ENCODE measurements around the gene SH3RF3. TPM values are rescaled to one million over a fixed set of nuclear protein-coding genes. Genes with fewer than 3 reads are reported as not detected.

The SH3RF3 gene
- total and polyA plus RNA-seq, 2 of the 13 experiments (the other 11 are each of a cell fraction or from before 2014, with no cell fraction given), result 0.04 TPM; not detected in 1

DNA sequence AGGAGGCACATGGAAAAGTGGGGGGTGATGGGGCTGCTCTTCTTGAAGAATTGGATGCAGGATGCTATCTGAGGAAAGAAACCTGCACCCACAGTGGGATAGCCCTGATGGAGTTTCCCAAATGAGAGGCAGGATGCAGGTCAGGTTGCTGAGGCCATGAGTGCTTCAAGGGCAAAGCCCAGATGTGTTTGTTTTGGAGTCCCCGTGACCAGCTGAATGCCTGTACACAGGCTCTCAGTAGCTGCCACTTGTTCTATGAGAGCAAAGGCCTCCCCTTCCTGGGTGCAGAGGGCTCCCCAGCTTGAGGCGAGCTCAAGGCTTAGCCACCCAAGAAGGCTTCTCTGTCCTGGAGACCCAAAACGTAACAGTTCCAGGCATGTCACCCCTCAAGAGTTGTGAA lies 292.1 kb downstream of the SH3RF3 start:
- POLR2A ChIA-PET, result no interaction called here
- no peak overlapping the region for H3K27ac ChIP-seq (ENCODE audit: extremely low read length, insufficient read depth, low read length)
- in situ Hi-C loops (cut with HindIII; ENCODE audit: extremely low pct_ligation_motif_present, low pct_unique_long_range_greater_than_20kb), result no loop called here
- H3K27me3 ChIP-seq (ENCODE audit: control insufficient read depth in 1 of 2, insufficient read depth in 2 of 2, low read length in 2 of 2), result peaks cover 1 to 9% of the 10 kb centered on the region in 2 experiments; a peak in 3 of 5 replicates
- no peaks in the 10 kb centered on the region for H3K36me3 ChIP-seq (replicated peaks in 1 of 2; ENCODE audit: control insufficient read depth in 1 of 2, insufficient read depth in 2 of 2, low read length in 2 of 2)
- BruUV-seq (replicated peaks), result no TSS peak
- no peak overlapping the region for H3K4me2 ChIP-seq (ENCODE audit: low read depth, low read length)
- H4K20me1 ChIP-seq (ENCODE audit: insufficient read depth, low read length), result no peaks in the 10 kb centered on the region
- H3K79me2 ChIP-seq (ENCODE audit: insufficient read depth, low read length), result no peaks in the 10 kb centered on the region
- FAIRE-seq, result no peak
- intact Hi-C loops (cut with micrococcal nuclease; ENCODE audit: unreplicated experiment), result no loop called here
- H3K4me1 ChIP-seq (ENCODE audit: insufficient read depth, low read length), result peaks cover 9% of the 10 kb centered on the region; the same call in 1 of the 2 replicates
- no peak overlapping the region for H2AFZ ChIP-seq (ENCODE audit: low read length)
- no peak overlapping the region for H3K4me3 ChIP-seq (replicated peaks in 1 of 3; ENCODE audit: insufficient read depth in 1 of 3, low read depth in 2 of 3, low read length in 3 of 3)
- CTCF ChIA-PET (ENCODE audit: low intra/inter-chr PET ratio, low total read pairs), result no interaction called here
- H3K9me3 ChIP-seq (ENCODE audit: low read length), result no peaks in the 10 kb centered on the region
- H3K9ac ChIP-seq (ENCODE audit: insufficient read depth, low read depth, low read length), result no peak overlapping the region
- WGBS (ENCODE audit: low lambda C conversion rate), result 21% methylated on average over 2 of the region's 3 CpGs
- no peak for DNase-seq (ENCODE audit: low spot score)
- ATAC-seq, result peak; percentile 76
- TF ChIP-seq FOXA1 (IDR thresholded peaks at IDR 0.05) (no peak), FOXA1 (CRISPR knock-in tag; IDR thresholded peaks at IDR 0.05) (0 out of 2 replicates have a peak, but pooled peaks have one; percentile 11), ZZZ3 (CRISPR knock-in tag; IDR thresholded peaks at IDR 0.05; ENCODE audit: borderline replicate concordance) (no peak), HNF4A (CRISPR knock-in tag; IDR thresholded peaks at IDR 0.05) (peak; percentile 25; the same call in 1 of the 2 replicates)
- TF ChIP-seq, protein P1, sequence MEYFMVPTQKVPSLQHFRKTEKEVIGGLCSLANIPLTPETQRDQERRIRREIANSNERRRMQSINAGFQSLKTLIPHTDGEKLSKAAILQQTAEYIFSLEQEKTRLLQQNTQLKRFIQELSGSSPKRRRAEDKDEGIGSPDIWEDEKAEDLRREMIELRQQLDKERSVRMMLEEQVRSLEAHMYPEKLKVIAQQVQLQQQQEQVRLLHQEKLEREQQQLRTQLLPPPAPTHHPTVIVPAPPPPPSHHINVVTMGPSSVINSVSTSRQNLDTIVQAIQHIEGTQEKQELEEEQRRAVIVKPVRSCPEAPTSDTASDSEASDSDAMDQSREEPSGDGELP (IDR thresholded peaks at IDR 0.05; ENCODE audit: borderline replicate concordance, low read depth), result peak; percentile 22; the same call in 1 of the 2 replicates

- BruUV-seq (replicated peaks), result no TSS peak
- ATAC-seq (no peak), DNase-seq (ENCODE audit: low spot score) (no peak), FAIRE-seq (no peak)
- no peaks in the 10 kb centered on the region for H3K9me3 ChIP-seq (ENCODE audit: low read length)
- no peak for TF ChIP-seq ZNF839 (CRISPR knock-in tag; IDR thresholded peaks at IDR 0.05; ENCODE audit: borderline replicate concordance)
- TF ChIP-seq ZNF614 (CRISPR knock-in tag; IDR thresholded peaks at IDR 0.05; ENCODE audit: borderline replicate concordance), result no peak
- no peak for TF ChIP-seq ZNF616 (CRISPR knock-in tag; IDR thresholded peaks at IDR 0.05; ENCODE audit: low read depth)
- TF ChIP-seq ZBTB10 (CRISPR knock-in tag; IDR thresholded peaks at IDR 0.05; ENCODE audit: borderline replicate concordance), result no peak
- TF ChIP-seq RNF2 (conservative IDR thresholded peaks at IDR 0.05; ENCODE audit: low read depth), result no peak
- TF ChIP-seq, protein P2, sequence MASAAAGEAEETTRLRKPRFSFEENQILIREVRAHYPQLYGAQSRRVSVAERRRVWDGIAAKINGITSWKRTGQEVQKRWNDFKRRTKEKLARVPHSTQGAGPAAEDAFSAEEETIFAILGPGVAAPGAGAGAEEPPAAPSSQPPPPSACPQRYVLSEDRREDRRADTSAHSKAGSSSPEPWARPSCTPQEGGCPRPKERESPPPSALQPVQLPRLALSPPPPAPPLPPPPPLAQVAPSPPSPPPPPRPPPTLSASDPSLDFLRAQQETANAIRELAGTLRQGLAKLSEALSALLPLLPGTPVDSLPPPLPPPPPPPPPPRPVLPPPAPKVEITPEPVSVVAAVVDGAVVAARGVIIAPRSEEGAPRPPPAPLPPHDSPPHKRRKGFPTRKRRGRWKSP (CRISPR knock-in tag; IDR thresholded peaks at IDR 0.05), result no peak
- TF ChIP-seq GPN1 (CRISPR knock-in tag; IDR thresholded peaks at IDR 0.05; ENCODE audit: borderline replicate concordance), result no peak
- TF ChIP-seq MTA1 (CRISPR knock-in tag; IDR thresholded peaks at IDR 0.05; ENCODE audit: borderline replicate concordance), result no peak
- no peak for TF ChIP-seq GFI1 (CRISPR knock-in tag; IDR thresholded peaks at IDR 0.05; ENCODE audit: borderline replicate concordance)
- TF ChIP-seq BORCS8-MEF2B (CRISPR knock-in tag; IDR thresholded peaks at IDR 0.05), result no peak
- no peak overlapping the region for H3K4me3 ChIP-seq (replicated peaks in 1 of 3; ENCODE audit: insufficient read depth in 1 of 3, low read depth in 2 of 3, low read length in 3 of 3)
- 52% methylated on average over 3 of the region's 3 CpGs for WGBS (ENCODE audit: low lambda C conversion rate)
- ChIA-PET POLR2A (no interaction called here), CTCF (ENCODE audit: low intra/inter-chr PET ratio, low total read pairs) (no interaction called here)
- no peaks in the 10 kb centered on the region for H3K79me2 ChIP-seq (ENCODE audit: insufficient read depth, low read length)
- intact Hi-C loops (cut with micrococcal nuclease; ENCODE audit: unreplicated experiment) (no loop called here), in situ Hi-C loops (cut with HindIII; ENCODE audit: extremely low pct_ligation_motif_present, low pct_unique_long_range_greater_than_20kb) (no loop called here)
- peaks cover 9% of the 10 kb centered on the region; the same call in 1 of the 2 replicates for H3K4me1 ChIP-seq (ENCODE audit: insufficient read depth, low read length)
- H3K27me3 ChIP-seq (ENCODE audit: control insufficient read depth in 1 of 2, insufficient read depth in 2 of 2, low read length in 2 of 2), result peaks cover 1 to 9% of the 10 kb centered on the region in 2 experiments; a peak in 3 of 5 replicates
- H3K36me3 ChIP-seq (replicated peaks in 1 of 2; ENCODE audit: control insufficient read depth in 1 of 2, insufficient read depth in 2 of 2, low read length in 2 of 2), result no peaks in the 10 kb centered on the region
- H3K9ac ChIP-seq (ENCODE audit: insufficient read depth, low read depth, low read length), result no peak overlapping the region
- H3K4me2 ChIP-seq (ENCODE audit: low read depth, low read length), result no peak overlapping the region
- H4K20me1 ChIP-seq (ENCODE audit: insufficient read depth, low read length), result no peaks in the 10 kb centered on the region
- H3K27ac ChIP-seq (ENCODE audit: extremely low read length, insufficient read depth, low read length), result no peak overlapping the region
- no peak overlapping the region for H2AFZ ChIP-seq (ENCODE audit: low read length)
Measured at GRCh38 chr2:109421642-109422041, 292.6 kb downstream of the SH3RF3 start.
